ENCODE measurements around the gene DHCR24.

DNA sequence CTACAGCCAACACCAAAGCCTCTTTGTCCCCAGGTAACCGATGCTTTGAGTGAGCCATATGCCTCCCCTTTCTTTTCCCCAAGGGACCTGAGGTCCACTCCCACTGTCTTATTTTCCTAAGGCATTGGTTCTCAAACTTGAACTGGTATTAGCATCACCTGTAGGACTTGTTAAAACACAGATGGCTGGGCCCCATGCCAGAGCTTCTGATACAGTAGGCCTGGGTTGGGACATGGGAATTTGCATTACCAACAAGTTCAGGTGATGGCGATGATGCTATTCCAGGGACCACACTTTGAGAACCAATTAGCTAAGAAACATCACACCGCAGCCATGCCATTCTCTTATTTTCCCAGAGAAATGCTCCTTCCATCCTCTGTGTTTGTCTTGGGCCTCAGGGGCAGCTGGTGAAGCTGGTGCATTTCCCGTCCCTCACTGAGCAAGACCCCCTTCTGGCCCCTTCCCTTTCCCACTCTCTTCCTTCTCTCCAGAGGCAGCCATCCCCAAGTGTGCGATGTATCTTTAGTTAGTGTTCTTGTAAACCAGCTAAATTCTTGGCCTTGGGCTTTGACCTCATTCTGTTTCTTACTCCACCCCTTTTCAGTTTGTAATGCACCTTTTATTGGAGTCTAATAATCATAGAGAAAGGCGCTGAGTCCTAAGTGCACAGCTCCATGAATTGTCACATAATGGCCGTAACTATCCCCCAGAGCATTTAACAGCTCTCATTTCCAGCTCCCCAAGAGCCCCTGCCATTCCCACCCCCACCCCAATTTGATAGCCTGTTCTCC, 71.7 kb downstream of the DHCR24 start:
- TF ChIP-seq EZH2phosphoT487 (IDR thresholded peaks at IDR 0.05; ENCODE audit: unreplicated experiment) (no peak), POLR2AphosphoS5 (IDR thresholded peaks at IDR 0.05; ENCODE audit: low read depth) (no peak), JUNB (IDR thresholded peaks at IDR 0.05; ENCODE audit: unreplicated experiment) (no peak), EZH2 (IDR thresholded peaks at IDR 0.05; ENCODE audit: low read depth, unreplicated experiment) (no peak), STAT1 (IDR thresholded peaks at IDR 0.05; ENCODE audit: unreplicated experiment) (no peak), CREB1 (CRISPR knock-in tag; IDR thresholded peaks at IDR 0.05; ENCODE audit: low read depth) (no peak), NANOG (IDR thresholded peaks at IDR 0.05; ENCODE audit: borderline replicate concordance) (no peak), ZNF331 (CRISPR knock-in tag; IDR thresholded peaks at IDR 0.05; ENCODE audit: low read depth) (no peak), ZNF114 (CRISPR knock-in tag; IDR thresholded peaks at IDR 0.05) (no peak)
- TF ChIP-seq, protein P1, sequence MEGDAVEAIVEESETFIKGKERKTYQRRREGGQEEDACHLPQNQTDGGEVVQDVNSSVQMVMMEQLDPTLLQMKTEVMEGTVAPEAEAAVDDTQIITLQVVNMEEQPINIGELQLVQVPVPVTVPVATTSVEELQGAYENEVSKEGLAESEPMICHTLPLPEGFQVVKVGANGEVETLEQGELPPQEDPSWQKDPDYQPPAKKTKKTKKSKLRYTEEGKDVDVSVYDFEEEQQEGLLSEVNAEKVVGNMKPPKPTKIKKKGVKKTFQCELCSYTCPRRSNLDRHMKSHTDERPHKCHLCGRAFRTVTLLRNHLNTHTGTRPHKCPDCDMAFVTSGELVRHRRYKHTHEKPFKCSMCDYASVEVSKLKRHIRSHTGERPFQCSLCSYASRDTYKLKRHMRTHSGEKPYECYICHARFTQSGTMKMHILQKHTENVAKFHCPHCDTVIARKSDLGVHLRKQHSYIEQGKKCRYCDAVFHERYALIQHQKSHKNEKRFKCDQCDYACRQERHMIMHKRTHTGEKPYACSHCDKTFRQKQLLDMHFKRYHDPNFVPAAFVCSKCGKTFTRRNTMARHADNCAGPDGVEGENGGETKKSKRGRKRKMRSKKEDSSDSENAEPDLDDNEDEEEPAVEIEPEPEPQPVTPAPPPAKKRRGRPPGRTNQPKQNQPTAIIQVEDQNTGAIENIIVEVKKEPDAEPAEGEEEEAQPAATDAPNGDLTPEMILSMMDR (conservative IDR thresholded peaks at IDR 0.05; ENCODE audit: low read depth in 2 of 2) = no peak
- TF ChIP-seq, protein P2, sequence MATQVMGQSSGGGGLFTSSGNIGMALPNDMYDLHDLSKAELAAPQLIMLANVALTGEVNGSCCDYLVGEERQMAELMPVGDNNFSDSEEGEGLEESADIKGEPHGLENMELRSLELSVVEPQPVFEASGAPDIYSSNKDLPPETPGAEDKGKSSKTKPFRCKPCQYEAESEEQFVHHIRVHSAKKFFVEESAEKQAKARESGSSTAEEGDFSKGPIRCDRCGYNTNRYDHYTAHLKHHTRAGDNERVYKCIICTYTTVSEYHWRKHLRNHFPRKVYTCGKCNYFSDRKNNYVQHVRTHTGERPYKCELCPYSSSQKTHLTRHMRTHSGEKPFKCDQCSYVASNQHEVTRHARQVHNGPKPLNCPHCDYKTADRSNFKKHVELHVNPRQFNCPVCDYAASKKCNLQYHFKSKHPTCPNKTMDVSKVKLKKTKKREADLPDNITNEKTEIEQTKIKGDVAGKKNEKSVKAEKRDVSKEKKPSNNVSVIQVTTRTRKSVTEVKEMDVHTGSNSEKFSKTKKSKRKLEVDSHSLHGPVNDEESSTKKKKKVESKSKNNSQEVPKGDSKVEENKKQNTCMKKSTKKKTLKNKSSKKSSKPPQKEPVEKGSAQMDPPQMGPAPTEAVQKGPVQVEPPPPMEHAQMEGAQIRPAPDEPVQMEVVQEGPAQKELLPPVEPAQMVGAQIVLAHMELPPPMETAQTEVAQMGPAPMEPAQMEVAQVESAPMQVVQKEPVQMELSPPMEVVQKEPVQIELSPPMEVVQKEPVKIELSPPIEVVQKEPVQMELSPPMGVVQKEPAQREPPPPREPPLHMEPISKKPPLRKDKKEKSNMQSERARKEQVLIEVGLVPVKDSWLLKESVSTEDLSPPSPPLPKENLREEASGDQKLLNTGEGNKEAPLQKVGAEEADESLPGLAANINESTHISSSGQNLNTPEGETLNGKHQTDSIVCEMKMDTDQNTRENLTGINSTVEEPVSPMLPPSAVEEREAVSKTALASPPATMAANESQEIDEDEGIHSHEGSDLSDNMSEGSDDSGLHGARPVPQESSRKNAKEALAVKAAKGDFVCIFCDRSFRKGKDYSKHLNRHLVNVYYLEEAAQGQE (IDR thresholded peaks at IDR 0.05; ENCODE audit: unreplicated experiment) = no peak
